ENCODE data around the gene ACAN.

GRCh38 chr15:88864861-88865497 is 61.7 kb downstream of the ACAN start:
- TF ChIP-seq REST (IDR thresholded peaks at IDR 0.05; ENCODE audit: insufficient read depth in 1 of 2, low read depth in 2 of 2, low read length in 2 of 2): no peak
- TF ChIP-seq POLR2AphosphoS5 (IDR thresholded peaks at IDR 0.05; ENCODE audit: low read depth, low read length): no peak
- no peak for TF ChIP-seq TAF1 (IDR thresholded peaks at IDR 0.05; ENCODE audit: borderline replicate concordance, insufficient read depth, low read length)

Measured in PFSK-1 (cell line).